NCI-H128 (cell line): ENCODE results near the gene KRT33B.

Source experiments
- DNase-seq: peaks from one replicate; lab custom pipeline; 2025; ENCODE audit not compliant: unreplicated experiment; lab: John Stamatoyannopoulos, UW

KRT33B gene

GRCh38 chr17:41326173-41327145, 43.2 kb downstream of the KRT33B start:
- DNase-seq, result no peak

- no peak for DNase-seq
Observed at GRCh38 chr17:41325611-41326010, 44.0 kb downstream of the KRT33B start.

- no peak for DNase-seq
Observed at GRCh38 chr17:41325126-41325525, 44.5 kb downstream of the KRT33B start.

- no peak for DNase-seq
Observed at GRCh38 chr17:41324180-41325075, 45.2 kb downstream of the KRT33B start.

- DNase-seq, result no peak
Observed at GRCh38 chr17:41322903-41323895, 46.4 kb downstream of the KRT33B start.

- DNase-seq, result no peak
Observed at GRCh38 chr17:41322094-41322902, 47.3 kb downstream of the KRT33B start.

GRCh38 chr17:41318231-41318630, 51.4 kb downstream of the KRT33B start:
- no peak for DNase-seq

GRCh38 chr17:41315814-41316445, 53.7 kb downstream of the KRT33B start:
- DNase-seq, result no peak

GRCh38 chr17:41315204-41315794, 54.3 kb downstream of the KRT33B start, which contains the start of gene KRTAP17-1:
Gene KRTAP17-1 (minus strand): TSS chr17:41315710. CDS start chr17:41315650, 60 bp downstream.
- DNase-seq, result no peak
